ENCODE data around the gene ALG14.

DNA sequence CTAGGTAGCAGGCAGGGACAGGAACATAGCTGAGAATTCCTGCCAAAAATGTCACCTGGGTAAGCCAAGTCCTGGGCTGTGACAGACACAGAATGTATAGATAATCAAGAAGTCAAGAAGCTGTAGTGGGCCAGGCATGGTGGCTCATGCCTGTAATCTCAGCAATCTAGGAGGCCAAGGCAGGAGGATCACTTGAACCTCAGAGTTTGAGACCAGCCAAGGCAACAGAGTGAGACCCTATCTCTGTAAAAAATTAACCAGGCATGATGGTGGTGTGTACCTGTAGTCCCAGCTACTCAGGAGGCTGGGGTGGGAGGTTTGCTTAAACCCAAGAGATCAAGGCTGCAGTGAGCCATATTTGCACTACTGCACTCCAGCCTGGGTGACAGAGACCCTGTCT, 3.3 kb upstream of the ALG14 start:
- TF ChIP-seq, protein P1, sequence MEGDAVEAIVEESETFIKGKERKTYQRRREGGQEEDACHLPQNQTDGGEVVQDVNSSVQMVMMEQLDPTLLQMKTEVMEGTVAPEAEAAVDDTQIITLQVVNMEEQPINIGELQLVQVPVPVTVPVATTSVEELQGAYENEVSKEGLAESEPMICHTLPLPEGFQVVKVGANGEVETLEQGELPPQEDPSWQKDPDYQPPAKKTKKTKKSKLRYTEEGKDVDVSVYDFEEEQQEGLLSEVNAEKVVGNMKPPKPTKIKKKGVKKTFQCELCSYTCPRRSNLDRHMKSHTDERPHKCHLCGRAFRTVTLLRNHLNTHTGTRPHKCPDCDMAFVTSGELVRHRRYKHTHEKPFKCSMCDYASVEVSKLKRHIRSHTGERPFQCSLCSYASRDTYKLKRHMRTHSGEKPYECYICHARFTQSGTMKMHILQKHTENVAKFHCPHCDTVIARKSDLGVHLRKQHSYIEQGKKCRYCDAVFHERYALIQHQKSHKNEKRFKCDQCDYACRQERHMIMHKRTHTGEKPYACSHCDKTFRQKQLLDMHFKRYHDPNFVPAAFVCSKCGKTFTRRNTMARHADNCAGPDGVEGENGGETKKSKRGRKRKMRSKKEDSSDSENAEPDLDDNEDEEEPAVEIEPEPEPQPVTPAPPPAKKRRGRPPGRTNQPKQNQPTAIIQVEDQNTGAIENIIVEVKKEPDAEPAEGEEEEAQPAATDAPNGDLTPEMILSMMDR (IDR thresholded peaks at IDR 0.05), result no peak
- TF ChIP-seq EZH2 (IDR thresholded peaks at IDR 0.05; ENCODE audit: borderline replicate concordance, insufficient read depth, low read depth, low read length, poor library complexity, severe bottlenecking), result no peak
